Neural progenitor cell (in vitro differentiated cells): ENCODE measurements around the gene CHST8. TPM values are rescaled to one million over a fixed set of nuclear protein-coding genes. Genes with fewer than 3 reads are reported as not detected.

Source experiments
- DNase-seq: peaks from one replicate; pipeline ENCODE4 v3.0.0-alpha.2; 2016; ENCODE audit warnings: low spot score
- H2AFZ ChIP-seq: fragments of 200-600 bp; sonication (generic); replicated peaks from 2 replicates; pipeline ENCODE4 v1.6.1; 2016; ENCODE audit warnings: antibody characterized with exemption
- H3F3A ChIP-seq: fragments of 200-600 bp; sonication (generic); 2 replicates; pipeline ENCODE4 v1.6.1; 2016; ENCODE audit warnings: antibody characterized with exemption, low read depth
- H3K27ac ChIP-seq: fragments of 200-600 bp; sonication (generic); 2 replicates; pipeline ENCODE4 v1.5.1; 2016; ENCODE audit warnings: mild to moderate bottlenecking
- H3K27me3 ChIP-seq: fragments of 200-600 bp; sonication (generic); 2 replicates; pipeline ENCODE4 v1.6.1; 2016; ENCODE audit warnings: mild to moderate bottlenecking, moderate library complexity
- H3K36me3 ChIP-seq: fragments of 200-600 bp; sonication (generic); 2 replicates; pipeline ENCODE4 v1.5.1; 2016
- H3K4me1 ChIP-seq: fragments of 200-600 bp; sonication (generic); 2 replicates; pipeline ENCODE4 v1.6.1; 2016; ENCODE audit warnings: mixed run types
- H3K4me2 ChIP-seq: fragments of 200-600 bp; sonication (generic); 2 replicates; pipeline ENCODE4 v1.6.1; 2016
- H3K4me3 ChIP-seq: fragments of 200-600 bp; sonication (generic); 2 replicates; pipeline ENCODE4 v1.5.1; 2016
- H3K79me2 ChIP-seq: fragments of 200-600 bp; sonication (generic); 2 replicates; pipeline ENCODE4 v1.6.1; 2016; ENCODE audit warnings: low read depth
- H3K9ac ChIP-seq: fragments of 200-600 bp; sonication (generic); 2 replicates; pipeline ENCODE4 v1.6.1; 2016
- H3K9me3 ChIP-seq: fragments of 200-600 bp; sonication (generic); 2 replicates; pipeline ENCODE4 v1.5.1; 2016; ENCODE audit warnings: low read depth
- H4K20me1 ChIP-seq: fragments of 200-600 bp; sonication (generic); 2 replicates; pipeline ENCODE4 v1.6.1; 2016; ENCODE audit warnings: low read depth
- H3K27ac Mint-ChIP-seq: 3 replicates; pipeline ENCODE4 v1.8.0; 2021; ENCODE audit warnings: mixed read lengths
- H3K27me3 Mint-ChIP-seq: 2 replicates; pipeline ENCODE4 v1.8.0; 2022; ENCODE audit warnings: low read depth, mild to moderate bottlenecking, inconsistent platforms, moderate library complexity, mixed read lengths; ENCODE audit not compliant: insufficient read depth
- H3K36me3 Mint-ChIP-seq: 3 replicates; pipeline ENCODE4 v1.8.0; 2021; ENCODE audit warnings: mixed read lengths
- H3K4me1 Mint-ChIP-seq: 3 replicates; pipeline ENCODE4 v1.8.0; 2021; ENCODE audit warnings: mixed read lengths
- H3K4me3 Mint-ChIP-seq: 3 replicates; pipeline ENCODE4 v1.8.0; 2021; ENCODE audit warnings: mild to moderate bottlenecking, moderate library complexity, mixed read lengths
- H3K9me3 Mint-ChIP-seq: 3 replicates; pipeline ENCODE4 v1.8.0; 2020; ENCODE audit warnings: mixed read lengths
- EZH2 ChIP-seq: fragments of 200-600 bp; sonication (generic); IDR thresholded peaks from 2 replicates; pipeline ENCODE4 v1.6.1; 2017; ENCODE audit warnings: antibody characterized with exemption, mild to moderate bottlenecking, moderate library complexity
- EZH2phosphoT487 ChIP-seq: fragments of 200-600 bp; sonication (generic); IDR thresholded peaks from 2 replicates; pipeline ENCODE4 v1.6.1; 2017; ENCODE audit warnings: antibody characterized with exemption
- total RNA-seq: library from RNA; depleted of rRNA; stranded (reverse); fragments of >200 nt; gene quantifications from 2 replicates; pipeline ENCODE4 v1.2.3, GENCODE V29; 2015; ENCODE audit warnings: low replicate concordance
- TF ChIP-seq, protein P1 (sequence below): fragments of 200-600 bp; sonication (generic); IDR thresholded peaks from 2 replicates; pipeline ENCODE4 v1.5.1; 2017; ENCODE audit warnings: antibody characterized with exemption, mild to moderate bottlenecking

Gene CHST8
- total RNA-seq, 1 donor from 2014 or later, result 0.92 TPM

DNA sequence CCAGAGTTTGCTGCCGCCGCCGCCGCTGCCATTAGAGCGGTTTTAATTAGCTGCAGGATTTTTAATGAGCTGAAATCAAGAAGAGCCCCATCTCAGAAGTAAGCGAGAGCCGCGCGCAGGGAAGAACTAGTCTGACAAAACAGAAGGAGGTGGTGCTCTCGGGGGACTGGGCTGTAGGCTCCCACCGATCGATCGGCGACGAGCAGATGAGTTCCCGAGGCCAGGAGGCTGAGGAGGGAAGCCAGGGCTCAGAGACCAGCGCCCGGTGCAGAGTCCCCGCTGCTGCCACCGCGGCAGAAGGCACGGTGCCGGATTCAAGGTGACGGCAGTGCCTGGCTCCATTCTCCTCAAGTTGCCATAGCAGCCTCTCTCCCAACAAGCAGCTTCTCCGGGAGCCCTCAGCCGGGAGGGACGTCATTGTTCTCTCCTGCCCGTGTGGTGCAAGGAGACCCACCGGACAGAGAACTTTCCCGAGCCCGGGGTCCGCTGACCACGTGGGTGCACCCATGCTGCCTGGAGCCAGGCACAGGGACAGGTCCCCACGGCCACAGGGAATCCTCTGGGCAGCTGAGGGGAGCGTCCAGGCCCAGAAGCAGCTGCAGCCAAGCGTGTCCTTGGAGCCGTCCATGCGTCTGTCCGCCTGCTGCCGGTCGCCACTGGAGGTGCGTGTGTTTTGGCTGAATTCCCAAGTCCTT lies 62.9 kb downstream of the CHST8 start:
- H3K4me1 Mint-ChIP-seq, result peaks cover 9% of the 10 kb centered on the region
- no peaks in the 10 kb centered on the region for H3K36me3 Mint-ChIP-seq
- Histone ChIP-seq H3K9me3 (no peaks in the 10 kb centered on the region), H3F3A (peaks cover 3% of the 10 kb centered on the region), H3K4me3 (peak overlapping the region; percentile 25), H3K27ac (no peak overlapping the region), H2AFZ (no peak overlapping the region), H3K79me2 (no peaks in the 10 kb centered on the region), H3K4me1 (no peaks in the 10 kb centered on the region), H3K9ac (no peak overlapping the region), H3K36me3 (no peaks in the 10 kb centered on the region), H3K27me3 (peaks cover 35% of the 10 kb centered on the region), H4K20me1 (peaks cover 31% of the 10 kb centered on the region), H3K4me2 (peak overlapping the region; percentile 73)
- H3K27me3 Mint-ChIP-seq, result peaks cover 30% of the 10 kb centered on the region
- peak overlapping the region; percentile 67 for H3K4me3 Mint-ChIP-seq
- TF ChIP-seq, protein P1, sequence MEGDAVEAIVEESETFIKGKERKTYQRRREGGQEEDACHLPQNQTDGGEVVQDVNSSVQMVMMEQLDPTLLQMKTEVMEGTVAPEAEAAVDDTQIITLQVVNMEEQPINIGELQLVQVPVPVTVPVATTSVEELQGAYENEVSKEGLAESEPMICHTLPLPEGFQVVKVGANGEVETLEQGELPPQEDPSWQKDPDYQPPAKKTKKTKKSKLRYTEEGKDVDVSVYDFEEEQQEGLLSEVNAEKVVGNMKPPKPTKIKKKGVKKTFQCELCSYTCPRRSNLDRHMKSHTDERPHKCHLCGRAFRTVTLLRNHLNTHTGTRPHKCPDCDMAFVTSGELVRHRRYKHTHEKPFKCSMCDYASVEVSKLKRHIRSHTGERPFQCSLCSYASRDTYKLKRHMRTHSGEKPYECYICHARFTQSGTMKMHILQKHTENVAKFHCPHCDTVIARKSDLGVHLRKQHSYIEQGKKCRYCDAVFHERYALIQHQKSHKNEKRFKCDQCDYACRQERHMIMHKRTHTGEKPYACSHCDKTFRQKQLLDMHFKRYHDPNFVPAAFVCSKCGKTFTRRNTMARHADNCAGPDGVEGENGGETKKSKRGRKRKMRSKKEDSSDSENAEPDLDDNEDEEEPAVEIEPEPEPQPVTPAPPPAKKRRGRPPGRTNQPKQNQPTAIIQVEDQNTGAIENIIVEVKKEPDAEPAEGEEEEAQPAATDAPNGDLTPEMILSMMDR, result no peak
- TF ChIP-seq EZH2 (no peak), EZH2phosphoT487 (no peak)
- H3K27ac Mint-ChIP-seq, result no peak overlapping the region
- H3K9me3 Mint-ChIP-seq, result peaks cover 2% of the 10 kb centered on the region
- peak; percentile 54 for DNase-seq

DNA sequence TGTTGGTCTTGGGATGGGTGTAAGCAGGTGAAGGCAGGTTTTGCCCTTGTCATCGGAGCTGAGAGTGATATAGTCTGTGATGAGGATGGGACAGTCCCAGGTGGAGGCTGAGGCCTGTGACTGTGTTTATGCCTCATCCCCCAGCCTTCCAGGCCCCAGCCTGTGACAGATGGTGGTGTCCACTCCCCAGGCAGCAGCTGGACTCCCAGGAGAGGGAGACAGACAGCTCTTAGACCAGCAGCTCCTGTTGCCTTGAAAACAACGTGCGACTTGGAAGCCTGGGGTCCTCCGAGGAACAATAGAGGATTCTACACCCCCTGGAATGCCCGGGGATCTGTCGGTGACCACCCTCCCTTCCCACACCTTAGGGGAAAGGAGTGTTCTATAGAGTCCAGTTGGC lies 63.8 kb downstream of the CHST8 start:
- DNase-seq, result no peak
- Histone ChIP-seq H2AFZ (no peak overlapping the region), H3K9me3 (no peaks in the 10 kb centered on the region), H3K79me2 (no peaks in the 10 kb centered on the region), H3K27ac (no peak overlapping the region), H3K27me3 (peaks cover 35% of the 10 kb centered on the region), H3K36me3 (no peaks in the 10 kb centered on the region), H3K4me1 (no peaks in the 10 kb centered on the region), H3K4me3 (no peak overlapping the region), H3K4me2 (no peak overlapping the region), H4K20me1 (peaks cover 31% of the 10 kb centered on the region), H3K9ac (no peak overlapping the region), H3F3A (peaks cover 3% of the 10 kb centered on the region)
- Mint-ChIP-seq H3K9me3 (peaks cover 2% of the 10 kb centered on the region), H3K27ac (no peak overlapping the region), H3K27me3 (peaks cover 30% of the 10 kb centered on the region), H3K4me3 (peak overlapping the region; percentile 43), H3K36me3 (no peaks in the 10 kb centered on the region), H3K4me1 (peaks cover 9% of the 10 kb centered on the region)
- TF ChIP-seq EZH2phosphoT487, result no peak
- TF ChIP-seq EZH2, result no peak
- TF ChIP-seq, protein P1, result no peak

DNA sequence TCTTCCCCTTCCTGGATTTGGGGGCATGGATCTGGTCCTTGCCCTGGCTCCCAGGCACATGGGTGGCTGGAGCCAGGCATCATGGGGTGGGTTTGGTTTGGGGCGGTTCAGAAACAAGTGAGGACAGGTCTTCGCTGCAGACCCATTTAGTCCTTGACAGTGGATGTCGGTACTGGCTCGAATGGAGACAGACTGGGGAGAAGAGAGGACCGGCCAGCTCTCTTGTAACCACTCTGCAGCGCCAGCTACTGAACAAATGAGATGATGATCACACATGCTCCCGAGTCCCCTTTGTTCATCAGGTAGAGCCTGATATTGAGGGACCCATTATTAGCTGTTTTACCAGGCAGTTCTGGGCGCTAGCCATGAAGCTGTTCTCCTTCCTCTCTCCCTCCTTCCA lies 64.5 kb downstream of the CHST8 start:
- Histone ChIP-seq H3K4me3 (no peak overlapping the region), H3K79me2 (no peaks in the 10 kb centered on the region), H3K27ac (no peak overlapping the region), H4K20me1 (peaks cover 31% of the 10 kb centered on the region), H3K27me3 (peaks cover 35% of the 10 kb centered on the region), H3F3A (peaks cover 3% of the 10 kb centered on the region), H3K36me3 (no peaks in the 10 kb centered on the region), H3K4me2 (no peak overlapping the region), H3K9ac (no peak overlapping the region), H3K4me1 (no peaks in the 10 kb centered on the region), H2AFZ (no peak overlapping the region), H3K9me3 (no peaks in the 10 kb centered on the region)
- H3K9me3 Mint-ChIP-seq, result peaks cover 2% of the 10 kb centered on the region
- no peak for TF ChIP-seq EZH2
- TF ChIP-seq, protein P1, result no peak
- TF ChIP-seq EZH2phosphoT487, result no peak
- no peaks in the 10 kb centered on the region for H3K36me3 Mint-ChIP-seq
- DNase-seq, result no peak
- H3K27ac Mint-ChIP-seq, result no peak overlapping the region
- peak overlapping the region; percentile 58 for H3K4me3 Mint-ChIP-seq
- peaks cover 9% of the 10 kb centered on the region for H3K4me1 Mint-ChIP-seq
- H3K27me3 Mint-ChIP-seq, result peaks cover 30% of the 10 kb centered on the region
